Hippocampal formation (tissue), 2 donors: ENCODE results near the gene ITGA2B.
"Not testable (repeated sequence)": the region's sequence is repeated elsewhere in the genome, so short reads cannot be mapped to it uniquely, and the experiment has no call there.

Experiments used
- DNase-seq, 2 donors: peaks; one replicate each; lab custom pipeline; 2025; lab: John Stamatoyannopoulos, UW

The ITGA2B gene

GRCh38 chr17:44329516-44329915, 59.9 kb downstream of the ITGA2B start:
- not testable (repeated sequence) for DNase-seq

- no peak for DNase-seq
These were observed 61.6 kb downstream of the ITGA2B start for GRCh38 chr17:44327715-44328449.

- peak; percentile 97 for DNase-seq
These were observed 62.5 kb downstream of the ITGA2B start for GRCh38 chr17:44326861-44327444.

- peak; percentile 86 to 92 for DNase-seq
These were observed 64.7 kb downstream of the ITGA2B start, which contains the start of gene SLC25A39 for GRCh38 chr17:44324571-44325275. Gene SLC25A39 (minus strand): TSS chr17:44324823. CDS start chr17:44323562, 1,261 bp downstream.

- DNase-seq, result no peak
These were observed 65.3 kb downstream of the ITGA2B start for GRCh38 chr17:44324092-44324570.

- DNase-seq, result no peak
These were observed 65.9 kb downstream of the ITGA2B start for GRCh38 chr17:44323359-44324091.

- DNase-seq, result no peak
These were observed 67.1 kb downstream of the ITGA2B start for GRCh38 chr17:44322236-44322895.
